ENCODE results near the gene HMCES. TPM values are rescaled to one million over a fixed set of nuclear protein-coding genes. Genes with fewer than 3 reads are reported as not detected.

HMCES gene
- total and polyA plus RNA-seq, 4 donors: 13.7 to 18.2 (median 15.3) TPM

DNA sequence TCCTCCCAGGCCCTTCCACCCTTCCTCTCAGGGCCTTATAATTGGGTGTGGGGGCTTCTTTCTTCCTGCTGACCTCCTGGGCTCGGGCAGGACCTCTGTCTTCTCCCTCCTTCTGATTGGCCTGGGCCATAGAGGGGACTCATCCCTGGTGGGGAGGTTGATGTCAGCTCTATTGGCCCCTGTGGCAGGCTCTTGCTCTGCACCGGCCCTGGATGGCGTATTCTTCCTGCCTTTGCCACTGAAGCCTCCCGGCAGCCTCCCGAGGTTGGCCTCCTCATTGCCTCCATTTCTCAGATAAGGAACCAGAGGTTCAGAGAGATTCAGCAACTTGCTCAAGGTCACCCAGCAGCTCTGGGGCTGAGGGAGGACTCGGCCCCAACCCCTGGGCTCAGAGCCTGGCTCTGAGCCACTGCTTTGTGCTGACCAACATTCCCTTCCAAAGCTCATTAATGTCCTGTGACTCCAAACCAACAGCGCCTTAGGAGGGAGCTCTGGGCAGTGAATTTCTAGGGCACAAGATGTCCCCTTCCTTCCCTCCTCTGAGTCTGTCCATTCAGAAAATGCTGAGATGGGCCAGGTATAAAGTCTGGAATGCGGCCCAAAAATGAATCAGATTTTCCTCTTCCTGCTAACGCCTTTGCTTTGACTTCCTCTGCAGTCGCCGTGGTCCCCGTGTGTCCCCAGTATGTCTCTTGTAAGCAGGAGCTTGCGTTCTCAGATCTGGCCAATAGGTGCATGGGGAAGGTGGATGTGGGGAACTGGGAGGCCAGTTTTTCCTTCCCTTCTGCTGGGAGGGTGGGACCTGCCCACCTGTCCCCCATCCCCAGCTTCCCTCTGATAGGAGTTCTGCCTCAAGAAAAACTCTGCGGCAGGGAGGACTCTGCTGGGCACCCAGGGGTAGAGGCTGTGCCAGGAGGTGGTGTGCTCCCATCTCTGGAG lies 74.2 kb downstream of the HMCES start:
- TF ChIP-seq EGR1 (IDR thresholded peaks at IDR 0.05; ENCODE audit: low read depth in 2 of 2): no peak
- no peak for TF ChIP-seq NR2F2 (IDR thresholded peaks at IDR 0.05)
- TF ChIP-seq, protein P1, sequence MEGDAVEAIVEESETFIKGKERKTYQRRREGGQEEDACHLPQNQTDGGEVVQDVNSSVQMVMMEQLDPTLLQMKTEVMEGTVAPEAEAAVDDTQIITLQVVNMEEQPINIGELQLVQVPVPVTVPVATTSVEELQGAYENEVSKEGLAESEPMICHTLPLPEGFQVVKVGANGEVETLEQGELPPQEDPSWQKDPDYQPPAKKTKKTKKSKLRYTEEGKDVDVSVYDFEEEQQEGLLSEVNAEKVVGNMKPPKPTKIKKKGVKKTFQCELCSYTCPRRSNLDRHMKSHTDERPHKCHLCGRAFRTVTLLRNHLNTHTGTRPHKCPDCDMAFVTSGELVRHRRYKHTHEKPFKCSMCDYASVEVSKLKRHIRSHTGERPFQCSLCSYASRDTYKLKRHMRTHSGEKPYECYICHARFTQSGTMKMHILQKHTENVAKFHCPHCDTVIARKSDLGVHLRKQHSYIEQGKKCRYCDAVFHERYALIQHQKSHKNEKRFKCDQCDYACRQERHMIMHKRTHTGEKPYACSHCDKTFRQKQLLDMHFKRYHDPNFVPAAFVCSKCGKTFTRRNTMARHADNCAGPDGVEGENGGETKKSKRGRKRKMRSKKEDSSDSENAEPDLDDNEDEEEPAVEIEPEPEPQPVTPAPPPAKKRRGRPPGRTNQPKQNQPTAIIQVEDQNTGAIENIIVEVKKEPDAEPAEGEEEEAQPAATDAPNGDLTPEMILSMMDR (IDR thresholded peaks at IDR 0.05; ENCODE audit: low read depth, low read length, missing input control): no peak
- no peak for TF ChIP-seq TAF1 (conservative IDR thresholded peaks at IDR 0.05)
- TF ChIP-seq RXRA (IDR thresholded peaks at IDR 0.05): no peak
- no peak for TF ChIP-seq YY1 (IDR thresholded peaks at IDR 0.05)
- no peak for TF ChIP-seq ATF3 (IDR thresholded peaks at IDR 0.05)
- no peak for TF ChIP-seq GABPA (IDR thresholded peaks at IDR 0.05 in 1 of 2, conservative IDR thresholded peaks at IDR 0.05 in 1 of 2)
- no peak for TF ChIP-seq JUND (IDR thresholded peaks at IDR 0.05)
- TF ChIP-seq, protein P2, sequence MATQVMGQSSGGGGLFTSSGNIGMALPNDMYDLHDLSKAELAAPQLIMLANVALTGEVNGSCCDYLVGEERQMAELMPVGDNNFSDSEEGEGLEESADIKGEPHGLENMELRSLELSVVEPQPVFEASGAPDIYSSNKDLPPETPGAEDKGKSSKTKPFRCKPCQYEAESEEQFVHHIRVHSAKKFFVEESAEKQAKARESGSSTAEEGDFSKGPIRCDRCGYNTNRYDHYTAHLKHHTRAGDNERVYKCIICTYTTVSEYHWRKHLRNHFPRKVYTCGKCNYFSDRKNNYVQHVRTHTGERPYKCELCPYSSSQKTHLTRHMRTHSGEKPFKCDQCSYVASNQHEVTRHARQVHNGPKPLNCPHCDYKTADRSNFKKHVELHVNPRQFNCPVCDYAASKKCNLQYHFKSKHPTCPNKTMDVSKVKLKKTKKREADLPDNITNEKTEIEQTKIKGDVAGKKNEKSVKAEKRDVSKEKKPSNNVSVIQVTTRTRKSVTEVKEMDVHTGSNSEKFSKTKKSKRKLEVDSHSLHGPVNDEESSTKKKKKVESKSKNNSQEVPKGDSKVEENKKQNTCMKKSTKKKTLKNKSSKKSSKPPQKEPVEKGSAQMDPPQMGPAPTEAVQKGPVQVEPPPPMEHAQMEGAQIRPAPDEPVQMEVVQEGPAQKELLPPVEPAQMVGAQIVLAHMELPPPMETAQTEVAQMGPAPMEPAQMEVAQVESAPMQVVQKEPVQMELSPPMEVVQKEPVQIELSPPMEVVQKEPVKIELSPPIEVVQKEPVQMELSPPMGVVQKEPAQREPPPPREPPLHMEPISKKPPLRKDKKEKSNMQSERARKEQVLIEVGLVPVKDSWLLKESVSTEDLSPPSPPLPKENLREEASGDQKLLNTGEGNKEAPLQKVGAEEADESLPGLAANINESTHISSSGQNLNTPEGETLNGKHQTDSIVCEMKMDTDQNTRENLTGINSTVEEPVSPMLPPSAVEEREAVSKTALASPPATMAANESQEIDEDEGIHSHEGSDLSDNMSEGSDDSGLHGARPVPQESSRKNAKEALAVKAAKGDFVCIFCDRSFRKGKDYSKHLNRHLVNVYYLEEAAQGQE (IDR thresholded peaks at IDR 0.05): no peak
- no peak for TF ChIP-seq SP1 (IDR thresholded peaks at IDR 0.05)
- TF ChIP-seq, protein P3, sequence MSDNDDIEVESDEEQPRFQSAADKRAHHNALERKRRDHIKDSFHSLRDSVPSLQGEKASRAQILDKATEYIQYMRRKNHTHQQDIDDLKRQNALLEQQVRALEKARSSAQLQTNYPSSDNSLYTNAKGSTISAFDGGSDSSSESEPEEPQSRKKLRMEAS (IDR thresholded peaks at IDR 0.05): no peak
- Histone ChIP-seq H3K27me3 (ENCODE audit: control insufficient read depth in 4 of 4, insufficient read depth in 4 of 4, low read length in 3 of 4) (no peaks in the 10 kb centered on the region), H3K27ac (ENCODE audit: low read depth in 1 of 2, low read length in 2 of 2) (no peak overlapping the region), H3K9ac (ENCODE audit: low read depth in 1 of 2, low read length in 2 of 2) (no peak overlapping the region), H3K4me1 (ENCODE audit: control insufficient read depth in 4 of 4, insufficient read depth in 4 of 4, low read length in 3 of 4) (no peaks in the 10 kb centered on the region), H3K36me3 (ENCODE audit: control insufficient read depth in 4 of 4, insufficient read depth in 3 of 4, low read depth in 1 of 4, low read length in 3 of 4) (no peaks in the 10 kb centered on the region), H3K9me3 (ENCODE audit: control insufficient read depth in 4 of 4, low read length in 3 of 4) (no peaks in the 10 kb centered on the region), H3K4me3 (ENCODE audit: low read depth in 1 of 3, low read length in 3 of 3) (no peak overlapping the region)
- WGBS: 78% methylated on average over 14 of the region's 14 CpGs
- DNase-seq (ENCODE audit: low spot score): no peak

DNA sequence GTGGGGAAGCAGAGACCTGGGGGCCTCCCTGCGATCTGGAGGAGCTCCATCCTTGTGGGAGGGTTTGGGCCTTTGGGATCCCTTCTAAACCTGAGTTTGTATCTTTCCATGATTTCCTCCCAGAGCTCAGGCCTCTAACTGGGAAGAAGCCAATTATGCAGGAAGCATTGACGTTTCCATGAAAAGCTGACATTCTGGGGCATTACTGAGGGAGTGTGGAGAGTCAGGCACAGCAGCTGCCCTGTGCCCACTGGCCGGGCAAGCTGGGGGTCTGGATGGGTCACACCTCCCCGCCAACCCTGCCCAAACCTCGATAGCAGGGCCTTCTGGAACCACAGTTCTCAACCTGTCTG lies 74.9 kb downstream of the HMCES start:
- WGBS: 84% methylated on average over 5 of the region's 5 CpGs
- no peak for TF ChIP-seq YY1 (IDR thresholded peaks at IDR 0.05)
- TF ChIP-seq HNF4G (IDR thresholded peaks at IDR 0.05): no peak
- TF ChIP-seq FOXA1 (IDR thresholded peaks at IDR 0.05): no peak
- no peak for TF ChIP-seq RXRA (IDR thresholded peaks at IDR 0.05)
- TF ChIP-seq RAD21 (IDR thresholded peaks at IDR 0.05): no peak
- TF ChIP-seq, protein P1 (IDR thresholded peaks at IDR 0.05; ENCODE audit: low read depth, low read length, missing input control): no peak
- TF ChIP-seq GABPA (IDR thresholded peaks at IDR 0.05 in 1 of 2, conservative IDR thresholded peaks at IDR 0.05 in 1 of 2): no peak
- TF ChIP-seq, protein P2 (IDR thresholded peaks at IDR 0.05): no peak
- TF ChIP-seq, protein P3 (IDR thresholded peaks at IDR 0.05): no peak
- no peak for TF ChIP-seq ATF3 (IDR thresholded peaks at IDR 0.05)

More for the DNA sequence above, 74.9 kb downstream of the HMCES start:
- no peaks in the 10 kb centered on the region for H3K4me1 ChIP-seq (ENCODE audit: control insufficient read depth in 4 of 4, insufficient read depth in 4 of 4, low read length in 3 of 4)
- H3K27me3 ChIP-seq (ENCODE audit: control insufficient read depth in 4 of 4, insufficient read depth in 4 of 4, low read length in 3 of 4): no peaks in the 10 kb centered on the region
- DNase-seq (ENCODE audit: low spot score): no peak
- H3K27ac ChIP-seq (ENCODE audit: low read depth in 1 of 2, low read length in 2 of 2): no peak overlapping the region
- no peaks in the 10 kb centered on the region for H3K36me3 ChIP-seq (ENCODE audit: control insufficient read depth in 4 of 4, insufficient read depth in 3 of 4, low read depth in 1 of 4, low read length in 3 of 4)
- H3K9ac ChIP-seq (ENCODE audit: low read depth in 1 of 2, low read length in 2 of 2): no peak overlapping the region
- no peak overlapping the region for H3K4me3 ChIP-seq (ENCODE audit: low read depth in 1 of 3, low read length in 3 of 3)
- H3K9me3 ChIP-seq (ENCODE audit: control insufficient read depth in 4 of 4, low read length in 3 of 4): no peaks in the 10 kb centered on the region
